Subcutaneous adipose tissue (tissue), 4 donors: ENCODE measurements around the gene IKZF1. TPM values are rescaled to one million over a fixed set of nuclear protein-coding genes. Genes with fewer than 3 reads are reported as not detected.

Experiments
- CTCF ChIP-seq: fragments of 450-650 bp; IDR thresholded peaks from one replicate; pipeline ENCODE4 v1.5.1; 2016; ENCODE audit warnings: low read depth, mild to moderate bottlenecking, control low read depth, antibody characterized with exemption, moderate library complexity
- total RNA-seq, 4 donors: library from RNA; depleted of rRNA; stranded (reverse); fragments of >200 nt; gene quantifications; one replicate each; pipeline ENCODE4 v1.1.0, GENCODE V29; 2016

Gene IKZF1
- total RNA-seq, 4 donors from 2014 or later: 10.0 to 49.3 (median 21.7) TPM

- TF ChIP-seq CTCF: no peak
Measured at GRCh38 chr7:50387351-50387750, 82.8 kb downstream of the IKZF1 start.

- TF ChIP-seq CTCF: no peak
Measured at GRCh38 chr7:50389961-50390360, 85.4 kb downstream of the IKZF1 start.

GRCh38 chr7:50391386-50391785 is 86.9 kb downstream of the IKZF1 start:
- no peak for TF ChIP-seq CTCF

- no peak for TF ChIP-seq CTCF
Measured at GRCh38 chr7:50393076-50393475, 88.6 kb downstream of the IKZF1 start.

- TF ChIP-seq CTCF: no peak
Measured at GRCh38 chr7:50393547-50394252, 89.2 kb downstream of the IKZF1 start.

- TF ChIP-seq CTCF: no peak
Measured at GRCh38 chr7:50394315-50394714, 89.8 kb downstream of the IKZF1 start.

- no peak for TF ChIP-seq CTCF
Measured at GRCh38 chr7:50396856-50397255, 92.3 kb downstream of the IKZF1 start.
